A549 (cell line): ENCODE data around the gene USP3. TPM values are rescaled to one million over a fixed set of nuclear protein-coding genes. Genes with fewer than 3 reads are reported as not detected.

Experiments
- ATAC-seq, 2 experiments: fragments of 200-7000 bp in 1 of 2; fragments of >200 bp in 1 of 2; cut with Nextera tagmentation in 1 of 2; cut with Tn5 transposase in 1 of 2; 3 replicates each; pipeline versions ENCODE4 v1.8.0 to v1.9.1; 2018 to 2020; ENCODE audit warnings: mild to moderate bottlenecking in 1 of 2, moderate library complexity in 1 of 2
- CTCF ChIA-PET: fragments of 300-600 bp; sonication (Branson Sonifier 250); formaldehyde crosslinking; extraction: SDS; loops from one replicate; lab custom pipeline; 2021; ENCODE audit warnings: antibody characterized with exemption, inconsistent platforms; lab: Yijun Ruan, JAX
- POLR2A ChIA-PET: fragments of 350-600 bp; formaldehyde crosslinking; extraction: SDS; loops from one replicate; lab custom pipeline; 2021; ENCODE audit warnings: antibody characterized with exemption, inconsistent platforms; lab: Yijun Ruan, JAX
- DNase-seq, 2 experiments: peaks; one replicate each; pipeline versions ENCODE4 v3.0.0 to v3.0.0-alpha.2; 2011 to 2016; ENCODE audit warnings: low read depth in 1 of 2, low spot score in 1 of 2
- FAIRE-seq: peaks from 2 replicates; lab custom pipeline; 2011; peaks lifted over from hg19 to GRCh38; lab: Jason Lieb, UNC
- H3K27ac ChIP-seq, 2 experiments: fragments of >200 bp; sonication (Bioruptor Twin); formaldehyde crosslinking; 3 replicates each; pipeline ENCODE4 v1.5.1; 2016 to 2017
- H3K4me1 ChIP-seq: fragments of >200 bp; sonication (Bioruptor Twin); formaldehyde crosslinking; 3 replicates; pipeline ENCODE4 v1.6.1; 2016
- H3K4me2 ChIP-seq: fragments of >200 bp; sonication (Bioruptor Twin); formaldehyde crosslinking; 3 replicates; pipeline ENCODE4 v1.6.1; 2016
- H3K4me3 ChIP-seq: fragments of >200 bp; sonication (Bioruptor Twin); formaldehyde crosslinking; 3 replicates; pipeline ENCODE4 v1.5.1; 2016
- H3K9me3 ChIP-seq: fragments of >200 bp; sonication (Bioruptor Twin); formaldehyde crosslinking; 3 replicates; pipeline ENCODE4 v1.6.1; 2016
- BCL3 ChIP-seq: fragments of >200 bp; sonication (Bioruptor Twin); formaldehyde crosslinking; IDR thresholded peaks from 3 replicates; pipeline ENCODE4 v1.6.1; 2016
- CBX2 ChIP-seq: fragments of 200-600 bp; sonication (generic); IDR thresholded peaks from 2 replicates; pipeline ENCODE4 v1.6.1; 2016; ENCODE audit warnings: low read depth, mild to moderate bottlenecking, borderline replicate concordance
- CHD4 ChIP-seq: fragments of 200-600 bp; sonication (generic); IDR thresholded peaks from 2 replicates; pipeline ENCODE4 v1.6.1; 2016; ENCODE audit warnings: antibody characterized with exemption, mild to moderate bottlenecking, borderline replicate concordance
- CTCF ChIP-seq: fragments of >200 bp; sonication (Bioruptor Twin); formaldehyde crosslinking; IDR thresholded peaks from 3 replicates; pipeline ENCODE4 v1.5.1; 2016
- EHF ChIP-seq: fragments of 250-450 bp; sonication (Bioruptor Pico); IDR thresholded peaks from 2 replicates; pipeline ENCODE4 v1.5.0; 2020; ENCODE audit warnings: mild to moderate bottlenecking
- FOSB ChIP-seq: fragments of 250-450 bp; sonication (Bioruptor Pico); IDR thresholded peaks from 2 replicates; pipeline ENCODE4 v1.5.0; 2020; ENCODE audit warnings: mild to moderate bottlenecking, moderate library complexity
- FOSL2 ChIP-seq, 2 experiments: fragments of 450-650 bp in 1 of 2; fragments of >200 bp in 1 of 2; sonication (Bioruptor Twin) in 1 of 2; formaldehyde crosslinking; IDR thresholded peaks; 2 replicates each; pipeline versions ENCODE4 v1.5.0 to v1.6.1; 2016 to 2020; ENCODE audit warnings: mild to moderate bottlenecking in 1 of 2, moderate library complexity in 1 of 2
- FOXS1 ChIP-seq: fragments of 250-450 bp; sonication (Bioruptor Pico); IDR thresholded peaks from 2 replicates; pipeline ENCODE4 v1.5.0; 2020; ENCODE audit warnings: mild to moderate bottlenecking, moderate library complexity
- GATA3 ChIP-seq: IDR thresholded peaks from 2 replicates; pipeline ENCODE4 v1.6.1; 2012; ENCODE audit warnings: borderline replicate concordance
- JUN ChIP-seq, 2 experiments: fragments of >200 bp; sonication (Bioruptor Twin); formaldehyde crosslinking; IDR thresholded peaks; 2 replicates in 1 of 2; 3 replicates in 1 of 2; pipeline ENCODE4 v1.6.1; 2016 to 2017
- JUNB ChIP-seq: fragments of >200 bp; sonication (Bioruptor Twin); formaldehyde crosslinking; IDR thresholded peaks from 2 replicates; pipeline ENCODE4 v1.6.1; 2016
- MAX ChIP-seq: IDR thresholded peaks from 2 replicates; pipeline ENCODE4 v1.6.1; 2012
- NPAS2 ChIP-seq: fragments of 250-450 bp; sonication (Bioruptor Pico); IDR thresholded peaks from 2 replicates; pipeline ENCODE4 v1.8.0; 2022; ENCODE audit warnings: mild to moderate bottlenecking, moderate library complexity, borderline replicate concordance
- RAD21 ChIP-seq, 2 experiments: fragments of >200 bp in 1 of 2; sonication (Bioruptor Twin) in 1 of 2; formaldehyde crosslinking in 1 of 2; IDR thresholded peaks in 1 of 2; conservative IDR thresholded peaks in 1 of 2; 2 replicates in 1 of 2; 3 replicates in 1 of 2; pipeline ENCODE4 v1.6.1; 2012 to 2018; ENCODE audit warnings: inconsistent platforms in 1 of 2
- RARB ChIP-seq: fragments of 250-450 bp; sonication (Bioruptor Pico); IDR thresholded peaks from 2 replicates; pipeline ENCODE4 v1.8.0; 2021; ENCODE audit warnings: mild to moderate bottlenecking, moderate library complexity
- RFX5 ChIP-seq: fragments of 450-650 bp; IDR thresholded peaks from 2 replicates; pipeline ENCODE4 v1.7.1; 2014; ENCODE audit warnings: antibody characterized with exemption, mild to moderate bottlenecking, moderate library complexity
- SMC3 ChIP-seq: fragments of >200 bp; sonication (Bioruptor Twin); formaldehyde crosslinking; IDR thresholded peaks from 3 replicates; pipeline ENCODE4 v1.6.1; 2018; ENCODE audit warnings: inconsistent platforms
- USF2 ChIP-seq: fragments of 450-650 bp; IDR thresholded peaks from 2 replicates; pipeline ENCODE4 v1.6.1; 2014; ENCODE audit warnings: antibody characterized with exemption
- ZC3H11A ChIP-seq: fragments of 450-650 bp; IDR thresholded peaks from 2 replicates; pipeline ENCODE4 v1.6.1; 2014; ENCODE audit warnings: antibody characterized with exemption, mild to moderate bottlenecking
- ZNF302 ChIP-seq: fragments of 250-450 bp; sonication (Bioruptor Pico); IDR thresholded peaks from 2 replicates; pipeline ENCODE4 v1.9.0; 2021; ENCODE audit warnings: inconsistent platforms, mild to moderate bottlenecking, moderate library complexity
- WGBS: methylation state at CpG from one replicate; pipeline ENCODE4 v1.1.6; 2017; ENCODE audit errors: missing lambda C conversion rate; 5-methylcytosine and 5-hydroxymethylcytosine counted together
- polyA plus RNA-seq, 4 experiments: library from polyadenylated mRNA; depleted of rRNA in 3 of 4; stranded (reverse); fragments of >200 nt; fragmentation: RNase III in 1 of 4; extraction: RNeasy Plus Mini Kit Qiagen cat#74134 plus additional on column Dnase treatment in 1 of 4; gene quantifications; 2 replicates in 3 of 4; 3 replicates in 1 of 4; pipeline ENCODE4 v1.2.3, GENCODE V29; 2011 to 2017

The USP3 gene
- polyA plus RNA-seq, 2 of the 4 experiments (the other 2 are of a cell fraction), result 41.8 to 99.1 TPM

GRCh38 chr15:63461230-63461985 is 43.0 kb upstream of the USP3 start:
- TF ChIP-seq RFX5, result no peak
- peak; percentile 18; the same call in 1 of the 3 replicates for TF ChIP-seq CTCF
- TF ChIP-seq ZNF302, result no peak
- peak; percentile 26; the same call in 1 of the 3 replicates for TF ChIP-seq SMC3
- TF ChIP-seq USF2, result no peak
- peak; percentile 51 to 52; a peak in 4 of 5 replicates for TF ChIP-seq RAD21 (conservative IDR thresholded peaks at IDR 0.05 in 1 of 2, IDR thresholded peaks at IDR 0.05 in 1 of 2)
- ATAC-seq, result peak in 1 of 2 experiments; percentile 57; a peak in 3 of 6 replicates
- POLR2A ChIA-PET, result interaction anchor here (1.2 kb wide), 1 partner anchor 138 kb away, joined by 3 read pairs; no protein-coding TSS in a partner anchor
- CTCF ChIA-PET, result interaction anchor here (0.7 to 11.9 kb wide), 7 partner anchors 14 to 172 kb away, joined by 3 to 185 read pairs (median 3); partner anchors contain the start of gene FBXL22
- WGBS, result 88% methylated on average over 22 of the region's 22 CpGs
- Histone ChIP-seq H3K27ac (peak overlapping the region; percentile 61 to 64), H3K9me3 (0 out of 3 replicates have a peak, but pooled peaks cover 4% of the 10 kb centered on the region), H3K4me2 (peak overlapping the region; percentile 52), H3K4me3 (no peak overlapping the region), H3K4me1 (peaks cover 53% of the 10 kb centered on the region)
- no peak for DNase-seq
- no peak for FAIRE-seq

GRCh38 chr15:63462088-63462487 is 42.3 kb upstream of the USP3 start:
- Histone ChIP-seq H3K4me3 (no peak overlapping the region), H3K4me1 (peaks cover 60% of the 10 kb centered on the region), H3K27ac (peak overlapping the region; percentile 61 to 64), H3K4me2 (peak overlapping the region; percentile 52), H3K9me3 (0 out of 3 replicates have a peak, but pooled peaks cover 4% of the 10 kb centered on the region)
- peak; percentile 15 to 48; a peak in 4 of 6 replicates for ATAC-seq
- ChIA-PET CTCF (interaction anchor here (0.7 to 11.9 kb wide), 11 partner anchors 12 to 174 kb away, joined by 3 to 185 read pairs (median 5); partner anchors contain the start of gene FBXL22), POLR2A (interaction anchor here (1.2 kb wide), 1 partner anchor 137 kb away, joined by 3 read pairs; no protein-coding TSS in a partner anchor)
- peak; percentile 82 for FAIRE-seq
- WGBS, result under 1% methylated on average over 2 of the region's 2 CpGs
- peak in 1 of 2 experiments; percentile 53 for DNase-seq
- peak; percentile 17; the same call in 1 of the 2 replicates for TF ChIP-seq MAX
- TF ChIP-seq FOSL2 (IDR thresholded peaks at IDR 0.05), result no peak
- peak; percentile 82 for TF ChIP-seq FOSL2 (CRISPR knock-in tag; IDR thresholded peaks at IDR 0.05)
- peak; percentile 83 for TF ChIP-seq GATA3
- peak; percentile 31; the same call in 1 of the 2 replicates for TF ChIP-seq JUNB
- TF ChIP-seq RARB, result no peak
- TF ChIP-seq RAD21 (conservative IDR thresholded peaks at IDR 0.05 in 1 of 2, IDR thresholded peaks at IDR 0.05 in 1 of 2), result peak in 1 of 2 experiments; percentile 6; a peak in 1 of 5 replicates
- no peak for TF ChIP-seq CHD4
- no peak for TF ChIP-seq ZNF302

- Histone ChIP-seq H3K9me3 (0 out of 3 replicates have a peak, but pooled peaks cover 4% of the 10 kb centered on the region), H3K4me1 (peaks cover 61% of the 10 kb centered on the region), H3K4me2 (peak overlapping the region; percentile 52), H3K27ac (peak overlapping the region; percentile 61 to 64), H3K4me3 (no peak overlapping the region)
- DNase-seq (no peak), FAIRE-seq (no peak), ATAC-seq (no peak)
- CTCF ChIA-PET, result interaction anchor here (0.7 to 11.9 kb wide), 17 partner anchors 8 to 429 kb away, joined by 3 to 185 read pairs (median 4); partner anchors contain the start of genes FBXL22 and USP3
- TF ChIP-seq RAD21 (conservative IDR thresholded peaks at IDR 0.05 in 1 of 2, IDR thresholded peaks at IDR 0.05 in 1 of 2) (no peak), ZC3H11A (no peak), FOXS1 (no peak), CBX2 (no peak), JUN (IDR thresholded peaks at IDR 0.05) (no peak), FOSB (no peak), BCL3 (no peak), CTCF (no peak), CHD4 (no peak), EHF (CRISPR knock-in tag) (no peak), USF2 (no peak), NPAS2 (CRISPR knock-in tag) (no peak)
- POLR2A ChIA-PET, result interaction anchor here (1.1 to 1.4 kb wide), 2 partner anchors 41 to 137 kb away, joined by 5 to 7 read pairs; partner anchors contain the start of gene USP3
Measured at GRCh38 chr15:63463036-63463435, 41.4 kb upstream of the USP3 start.
